Right atrium auricular region (tissue), 2 donors: ENCODE data around the gene ITFG1. TPM values are rescaled to one million over a fixed set of nuclear protein-coding genes. Genes with fewer than 3 reads are reported as not detected.

Experiments
- DNase-seq: peaks from one replicate; pipeline ENCODE4 v3.0.0-alpha.2; 2019; ENCODE audit warnings: low spot score
- H3K27ac ChIP-seq, 2 donors: fragments of 200-600 bp; sonication (generic); 1 replicate in 1 of 2; 2 replicates in 1 of 2; pipeline ENCODE4 v1.5.1; 2016 to 2019
- H3K27me3 ChIP-seq, 2 donors: fragments of 200-600 bp; sonication (generic); one replicate each; pipeline versions ENCODE4 v1.5.1 to v1.6.0; 2017 to 2019
- H3K36me3 ChIP-seq: fragments of 200-600 bp; sonication (generic); one replicate; pipeline ENCODE4 v1.5.1; 2016
- H3K4me1 ChIP-seq, 2 donors: fragments of 200-600 bp; sonication (generic); one replicate each; pipeline versions ENCODE4 v1.5.1 to v1.6.0; 2017 to 2019
- H3K4me3 ChIP-seq, 2 donors: fragments of 200-600 bp; sonication (generic); 1 replicate in 1 of 2; 2 replicates in 1 of 2; pipeline ENCODE4 v1.5.1; 2017 to 2019; ENCODE audit warnings: mild to moderate bottlenecking in 1 of 2, moderate library complexity in 1 of 2
- H3K9me3 ChIP-seq, 2 donors: fragments of 200-600 bp; sonication (generic); one replicate each; pipeline ENCODE4 v1.5.1; 2019
- CTCF ChIP-seq, 2 donors: fragments of 200-600 bp; sonication (generic); IDR thresholded peaks; one replicate each; pipeline ENCODE4 v1.5.1; 2019; ENCODE audit warnings: antibody characterized with exemption in 2 of 2
- total RNA-seq, 2 donors: library from RNA; depleted of rRNA; stranded (reverse); fragments of >200 nt; gene quantifications; one replicate each; pipeline ENCODE4 v1.1.0, GENCODE V29; 2016

The ITFG1 gene
- total RNA-seq, 2 donors from 2014 or later = 40.3 to 79.6 TPM

GRCh38 chr16:47490471-47490870 lies 29.6 kb upstream of the ITFG1 start:
- no peaks in the 10 kb centered on the region for H3K36me3 ChIP-seq
- H3K27ac ChIP-seq = no peak overlapping the region
- H3K9me3 ChIP-seq = peaks cover 0 to 30% of the 10 kb centered on the region in 2 donors
- no peaks in the 10 kb centered on the region for H3K27me3 ChIP-seq
- no peak for TF ChIP-seq CTCF (IDR thresholded peaks at IDR 0.05)
- no peak for DNase-seq
- H3K4me1 ChIP-seq = peaks cover 0 to 32% of the 10 kb centered on the region in 2 donors
- no peak overlapping the region for H3K4me3 ChIP-seq

DNA sequence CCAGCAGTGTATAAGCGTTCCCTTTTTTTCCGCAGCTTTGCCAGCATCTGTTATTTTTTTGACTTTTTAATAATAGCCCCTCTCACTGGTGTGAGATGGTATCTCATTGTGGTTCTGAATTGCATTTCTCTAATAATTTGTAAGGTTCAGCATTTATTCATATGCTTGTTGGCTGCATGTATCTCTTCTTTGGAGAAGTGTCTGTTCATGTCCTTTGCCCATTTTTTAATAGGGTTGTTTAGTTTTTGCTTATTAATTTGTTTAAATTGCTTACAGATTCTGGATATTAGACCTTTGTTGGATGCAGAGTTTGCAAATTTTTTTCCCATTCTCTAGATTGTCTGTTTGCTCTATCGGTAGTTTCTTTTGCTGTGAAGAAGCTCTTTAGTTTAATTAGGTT lies 27.2 kb upstream of the ITFG1 start:
- no peak for DNase-seq

GRCh38 chr16:47486856-47487255 lies 26.0 kb upstream of the ITFG1 start:
- no peak for DNase-seq
- H3K36me3 ChIP-seq = no peaks in the 10 kb centered on the region
- H3K9me3 ChIP-seq = peaks cover 0 to 30% of the 10 kb centered on the region in 2 donors
- no peak overlapping the region for H3K27ac ChIP-seq
- H3K27me3 ChIP-seq = no peaks in the 10 kb centered on the region
- H3K4me3 ChIP-seq = no peak overlapping the region
- peaks cover 0 to 4% of the 10 kb centered on the region in 2 donors for H3K4me1 ChIP-seq
- no peak for TF ChIP-seq CTCF (IDR thresholded peaks at IDR 0.05)

More for the DNA sequence above, 27.2 kb upstream of the ITFG1 start:
- H3K27ac ChIP-seq = no peak overlapping the region
- peaks cover 0 to 30% of the 10 kb centered on the region in 2 donors for H3K9me3 ChIP-seq
- H3K4me3 ChIP-seq = no peak overlapping the region
- H3K27me3 ChIP-seq = no peaks in the 10 kb centered on the region
- peaks cover 0 to 16% of the 10 kb centered on the region in 2 donors for H3K4me1 ChIP-seq
- no peak for TF ChIP-seq CTCF (IDR thresholded peaks at IDR 0.05)
- no peaks in the 10 kb centered on the region for H3K36me3 ChIP-seq

- no peak for TF ChIP-seq CTCF (IDR thresholded peaks at IDR 0.05)
- DNase-seq = no peak
- H3K36me3 ChIP-seq = no peaks in the 10 kb centered on the region
- H3K9me3 ChIP-seq = peaks cover 0 to 6% of the 10 kb centered on the region in 2 donors
- peaks cover 0 to 7% of the 10 kb centered on the region in 2 donors for H3K4me1 ChIP-seq
- no peak overlapping the region for H3K27ac ChIP-seq
- no peak overlapping the region for H3K4me3 ChIP-seq
- no peaks in the 10 kb centered on the region for H3K27me3 ChIP-seq
These were observed 22.8 kb upstream of the ITFG1 start for GRCh38 chr16:47483616-47484015.

GRCh38 chr16:47481698-47482374 lies 21.0 kb upstream of the ITFG1 start:
- H3K27ac ChIP-seq = no peak overlapping the region
- H3K9me3 ChIP-seq = no peaks in the 10 kb centered on the region
- no peak for DNase-seq
- no peak for TF ChIP-seq CTCF (IDR thresholded peaks at IDR 0.05)
- no peaks in the 10 kb centered on the region for H3K36me3 ChIP-seq
- H3K4me3 ChIP-seq = no peak overlapping the region
- no peaks in the 10 kb centered on the region for H3K27me3 ChIP-seq
- peaks cover 0 to 8% of the 10 kb centered on the region in 2 donors for H3K4me1 ChIP-seq

- no peaks in the 10 kb centered on the region for H3K9me3 ChIP-seq
- no peaks in the 10 kb centered on the region for H3K27me3 ChIP-seq
- peaks cover 0 to 22% of the 10 kb centered on the region in 2 donors for H3K4me1 ChIP-seq
- no peak overlapping the region for H3K4me3 ChIP-seq
- DNase-seq = no peak
- no peak overlapping the region for H3K27ac ChIP-seq
- no peak for TF ChIP-seq CTCF (IDR thresholded peaks at IDR 0.05)
- H3K36me3 ChIP-seq = no peaks in the 10 kb centered on the region
These were observed 19.5 kb upstream of the ITFG1 start for GRCh38 chr16:47480410-47480809.
